ENCODE results near the gene SGO1.

SGO1 gene

DNA sequence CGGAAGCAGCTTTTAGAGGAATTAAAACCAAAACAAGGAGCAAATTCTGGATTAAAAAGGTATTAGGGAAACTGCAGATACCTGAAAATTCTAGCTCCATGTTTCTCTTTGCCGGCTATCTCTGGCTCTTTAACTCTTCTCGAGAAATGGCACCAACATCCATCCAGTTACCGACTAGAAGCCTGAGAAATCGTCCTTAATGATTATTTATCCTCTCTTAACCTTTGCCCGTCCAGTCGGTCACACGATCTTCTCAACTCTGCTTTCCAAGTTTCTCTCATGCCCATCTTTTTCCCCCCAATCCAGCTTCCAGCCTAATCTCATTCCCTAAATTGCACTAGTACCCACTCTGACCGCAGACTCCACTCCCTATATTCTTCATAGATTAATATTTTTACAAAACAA, 596 bp upstream of the SGO1 start:
- no peak for ATAC-seq
- no peak for DNase-seq (ENCODE audit: low spot score in 2 of 2)
- H3K27ac Mint-ChIP-seq = no peak overlapping the region

DNA sequence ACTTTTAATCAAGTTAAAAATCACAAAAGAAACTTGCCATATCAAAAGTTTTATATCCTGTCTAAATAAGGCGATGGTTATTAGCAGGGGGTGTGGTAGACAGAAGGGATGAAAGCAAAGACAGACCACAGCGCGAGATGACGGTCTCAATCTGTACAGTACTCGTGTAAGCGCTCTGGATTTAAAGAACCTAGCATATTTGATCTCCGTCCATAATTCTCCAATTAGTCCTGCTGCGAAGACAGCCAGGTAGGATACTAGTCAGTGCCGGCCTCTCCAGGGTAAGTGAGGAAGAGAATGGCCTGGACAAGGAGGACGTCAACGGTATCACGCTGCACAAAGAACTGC, 701 bp downstream of the SGO1 start:
- Mint-ChIP-seq H3K4me3 (no peak overlapping the region), H3K9me3 (no peaks in the 10 kb centered on the region), H3K27ac (no peak overlapping the region), H3K4me1 (no peaks in the 10 kb centered on the region), H3K36me3 (peaks cover 21% of the 10 kb centered on the region)
- ATAC-seq = peak; percentile 24
- peak in 1 of 2 donors; percentile 64 for DNase-seq (ENCODE audit: low spot score in 2 of 2)

More for the DNA sequence above, 596 bp upstream of the SGO1 start:
- Mint-ChIP-seq H3K9me3 (no peaks in the 10 kb centered on the region), H3K36me3 (peaks cover 18% of the 10 kb centered on the region), H3K4me1 (no peaks in the 10 kb centered on the region), H3K4me3 (no peak overlapping the region)

DNA sequence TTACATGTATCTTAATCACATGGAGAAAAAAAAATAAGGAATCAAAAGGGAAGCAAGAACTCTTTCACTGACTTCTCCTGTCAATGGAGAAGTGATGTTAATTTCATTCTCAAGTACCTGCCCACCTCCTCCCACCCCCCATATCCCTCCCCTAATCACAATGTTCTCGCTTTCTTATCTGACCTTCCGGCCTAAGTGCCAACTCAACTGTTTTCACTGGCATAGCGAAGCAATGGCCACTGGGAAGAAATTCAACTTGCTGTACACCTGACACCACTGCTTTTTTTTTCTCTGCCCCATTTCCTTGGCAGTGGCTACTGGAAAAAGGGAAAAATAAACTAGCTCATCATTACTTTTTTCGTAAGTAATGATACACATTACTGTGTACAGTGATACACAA, 3.8 kb downstream of the SGO1 start:
- Mint-ChIP-seq H3K27ac (no peak overlapping the region), H3K36me3 (peaks cover 29% of the 10 kb centered on the region), H3K4me3 (no peak overlapping the region), H3K4me1 (no peaks in the 10 kb centered on the region), H3K9me3 (no peaks in the 10 kb centered on the region)
- DNase-seq (ENCODE audit: low spot score in 2 of 2) (no peak), ATAC-seq (no peak)

DNA sequence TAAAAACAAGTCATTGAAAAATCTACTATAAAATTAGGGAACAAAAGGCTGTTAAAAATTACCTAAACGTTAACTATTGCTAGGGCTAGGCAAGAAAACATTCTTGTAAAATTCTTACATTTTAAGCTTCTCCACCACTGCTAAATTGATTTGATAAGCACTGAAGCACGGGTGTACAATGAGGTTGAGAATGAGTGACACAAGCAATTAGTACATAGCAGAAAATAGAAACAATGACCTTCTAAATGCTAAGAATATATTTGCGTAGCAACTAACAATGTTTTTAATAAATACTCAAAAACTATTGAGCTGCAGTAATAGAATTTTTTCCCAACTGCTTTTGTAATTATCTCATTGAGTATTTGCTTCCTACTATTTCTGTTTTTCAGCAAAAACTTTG, 4.7 kb downstream of the SGO1 start:
- Mint-ChIP-seq H3K4me1 (no peaks in the 10 kb centered on the region), H3K27ac (no peak overlapping the region), H3K9me3 (no peaks in the 10 kb centered on the region), H3K36me3 (peaks cover 29% of the 10 kb centered on the region), H3K4me3 (no peak overlapping the region)
- no peak for ATAC-seq
- DNase-seq (ENCODE audit: low spot score in 2 of 2) = no peak

DNA sequence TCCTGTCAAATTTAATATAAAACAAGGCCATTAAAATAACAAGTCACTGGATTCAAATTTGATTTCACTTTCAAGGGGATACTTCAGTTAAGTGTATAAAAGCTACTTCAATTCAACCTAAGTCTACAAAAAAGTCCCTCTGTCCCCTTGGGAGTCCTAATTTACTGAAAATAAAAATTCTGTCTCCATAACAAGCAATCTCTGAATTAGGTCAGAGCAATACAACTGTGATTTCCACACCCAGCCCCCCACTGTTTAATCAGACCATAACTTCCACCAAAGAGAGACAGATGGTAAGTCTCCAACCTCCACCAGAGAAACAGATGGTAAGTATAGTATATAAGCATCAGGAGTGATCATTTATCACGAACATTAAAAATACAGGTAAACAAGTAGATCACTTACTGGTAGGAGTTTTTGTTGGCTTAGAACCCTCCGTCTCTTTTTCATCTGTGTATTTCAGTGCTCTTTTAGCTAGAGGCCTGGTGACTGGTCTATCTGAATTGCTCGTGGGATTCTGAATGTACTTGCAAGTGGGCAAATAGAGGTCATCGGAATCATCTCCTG, 12.1 kb downstream of the SGO1 start:
- ATAC-seq (no peak), DNase-seq (ENCODE audit: low spot score in 2 of 2) (no peak)
- Mint-ChIP-seq H3K9me3 (no peaks in the 10 kb centered on the region), H3K4me3 (no peak overlapping the region), H3K27ac (no peak overlapping the region), H3K4me1 (no peaks in the 10 kb centered on the region), H3K36me3 (peaks cover 45% of the 10 kb centered on the region)

DNA sequence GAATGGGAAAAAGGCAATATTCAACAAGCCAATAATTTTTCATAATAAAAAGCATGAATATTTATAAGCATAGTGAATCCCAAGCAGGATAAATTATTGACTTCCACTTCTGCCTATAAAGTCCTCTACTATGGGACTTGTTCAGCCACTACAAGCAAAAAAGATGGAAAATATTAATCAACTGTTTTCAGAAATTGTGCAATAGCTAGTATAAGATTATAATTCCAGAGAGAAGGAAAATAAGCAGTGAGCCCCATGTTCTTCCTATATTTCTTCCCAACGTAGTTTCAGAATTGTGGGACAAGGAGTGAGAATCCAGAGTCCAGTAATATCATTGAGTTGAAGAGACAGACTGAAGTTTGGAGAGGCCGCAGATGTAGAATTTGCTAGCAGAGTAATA, 24.3 kb downstream of the SGO1 start:
- no peak overlapping the region for H3K27ac Mint-ChIP-seq
- no peak for DNase-seq (ENCODE audit: low spot score in 2 of 2)
- H3K36me3 Mint-ChIP-seq = peaks cover 44% of the 10 kb centered on the region
- H3K4me3 Mint-ChIP-seq = no peak overlapping the region
- no peak for ATAC-seq
- H3K4me1 Mint-ChIP-seq = peaks cover 12% of the 10 kb centered on the region
- H3K9me3 Mint-ChIP-seq = no peaks in the 10 kb centered on the region

DNA sequence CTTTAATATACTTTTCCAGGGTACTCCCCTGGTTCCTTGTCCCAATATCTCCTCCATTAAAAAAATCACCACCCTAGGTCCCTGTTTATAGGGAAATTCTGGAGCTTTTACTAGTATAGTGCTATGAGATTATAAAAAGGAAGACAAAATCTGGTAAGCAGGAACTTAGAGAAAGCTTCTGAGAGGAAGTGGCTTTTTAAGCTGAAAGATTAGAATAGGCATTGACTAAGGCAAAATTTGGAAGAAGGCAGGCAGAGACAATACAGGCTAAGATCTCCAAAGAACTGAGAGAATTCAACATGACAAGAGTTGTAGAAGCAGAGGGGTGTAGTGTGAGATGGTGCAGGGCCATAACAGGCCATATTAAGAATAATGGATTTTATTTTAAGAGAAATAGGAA, 25.8 kb downstream of the SGO1 start:
- Mint-ChIP-seq H3K4me1 (peaks cover 12% of the 10 kb centered on the region), H3K9me3 (no peaks in the 10 kb centered on the region), H3K4me3 (no peak overlapping the region), H3K36me3 (peaks cover 51% of the 10 kb centered on the region), H3K27ac (peak overlapping the region; percentile 63)
- ATAC-seq (no peak), DNase-seq (ENCODE audit: low spot score in 2 of 2) (no peak)

DNA sequence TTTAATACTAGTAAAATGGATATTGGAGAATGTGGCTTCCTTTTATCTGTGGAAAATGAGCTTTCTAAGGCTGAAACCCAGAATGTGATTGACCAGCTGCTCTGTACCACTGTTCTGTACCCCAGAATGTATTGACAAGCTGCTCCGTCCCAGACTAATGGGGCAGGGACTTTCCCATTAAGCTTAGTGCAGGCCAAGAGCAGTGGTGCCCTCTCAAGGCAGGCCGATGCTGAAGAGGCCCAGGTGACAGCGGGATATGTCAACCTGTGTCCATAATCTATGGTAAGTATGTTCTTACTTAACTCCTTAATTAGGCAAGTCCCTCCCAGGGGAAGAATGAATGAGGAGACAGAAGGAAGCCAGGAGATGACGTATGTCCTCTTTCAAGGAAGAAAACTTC, 31.1 kb downstream of the SGO1 start:
- Mint-ChIP-seq H3K27ac (no peak overlapping the region), H3K36me3 (peaks cover 80% of the 10 kb centered on the region), H3K4me3 (no peak overlapping the region), H3K9me3 (no peaks in the 10 kb centered on the region), H3K4me1 (peaks cover 5% of the 10 kb centered on the region)
- no peak for DNase-seq (ENCODE audit: low spot score in 2 of 2)
- ATAC-seq = no peak

DNA sequence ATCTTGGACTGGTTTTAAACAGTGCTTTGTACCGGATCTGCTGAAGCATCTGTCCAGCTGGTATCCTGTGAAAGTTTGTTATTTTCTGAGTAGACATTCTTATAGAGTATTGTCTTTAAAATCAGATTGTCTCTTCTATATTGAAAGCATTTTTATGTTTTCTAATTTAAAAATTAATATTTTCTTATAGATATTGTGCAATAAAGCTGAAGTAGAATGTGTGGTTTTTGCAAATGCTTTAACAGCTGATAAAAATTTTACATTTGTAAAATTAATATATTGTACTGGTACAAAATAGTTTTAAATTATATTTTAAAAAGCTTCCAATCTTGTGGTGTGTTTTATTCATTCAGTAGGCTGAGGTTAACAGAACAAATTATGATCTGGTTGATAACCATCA, 31.9 kb downstream of the SGO1 start:
- H3K36me3 Mint-ChIP-seq = peaks cover 82% of the 10 kb centered on the region
- H3K4me1 Mint-ChIP-seq = no peaks in the 10 kb centered on the region
- DNase-seq (ENCODE audit: low spot score in 2 of 2) (no peak), ATAC-seq (no peak)
- H3K9me3 Mint-ChIP-seq = no peaks in the 10 kb centered on the region
- no peak overlapping the region for H3K27ac Mint-ChIP-seq
- H3K4me3 Mint-ChIP-seq = no peak overlapping the region

DNA sequence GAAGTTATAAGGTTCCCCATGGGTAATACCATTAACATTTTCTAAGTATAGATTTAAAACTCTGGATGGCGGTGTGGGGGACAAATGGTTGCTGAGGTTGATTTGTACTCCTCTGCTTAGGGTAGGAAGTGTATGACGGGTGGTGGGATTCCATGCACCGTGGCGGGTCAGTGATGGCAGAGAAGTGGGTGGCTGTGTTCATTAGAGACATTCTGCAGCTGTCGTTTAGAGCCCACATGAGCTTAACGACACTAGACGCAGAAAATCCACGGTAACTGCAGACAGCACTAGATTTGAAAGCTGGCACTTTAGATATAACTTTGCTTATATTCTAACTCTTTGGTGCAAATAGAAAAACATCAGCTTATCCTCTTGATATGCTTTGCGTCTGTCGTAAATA, 37.5 kb downstream of the SGO1 start:
- H3K4me1 Mint-ChIP-seq = no peaks in the 10 kb centered on the region
- H3K4me3 Mint-ChIP-seq = no peak overlapping the region
- peaks cover 97% of the 10 kb centered on the region for H3K36me3 Mint-ChIP-seq
- H3K9me3 Mint-ChIP-seq = no peaks in the 10 kb centered on the region
- H3K27ac Mint-ChIP-seq = peak overlapping the region; percentile 61
- ATAC-seq (no peak), DNase-seq (ENCODE audit: low spot score in 2 of 2) (no peak)

DNA sequence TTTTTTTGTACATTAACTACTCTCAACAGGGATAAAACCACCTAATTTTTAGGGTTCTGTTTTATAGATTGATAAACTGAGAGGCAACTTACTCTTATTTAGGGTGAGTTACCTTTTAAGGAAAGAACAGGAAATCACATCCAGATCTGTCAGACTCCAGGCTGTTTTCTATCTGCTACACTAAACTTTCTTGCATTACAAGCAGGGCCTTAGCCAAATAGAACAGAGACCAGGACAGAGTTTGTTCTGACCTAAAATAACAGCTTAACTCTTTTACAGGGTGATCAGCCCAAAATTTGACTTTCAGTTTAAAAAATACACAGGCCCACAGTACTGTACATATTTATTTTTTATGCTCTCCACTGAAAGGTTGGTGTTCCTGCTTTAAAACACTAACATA, 38.6 kb downstream of the SGO1 start:
- no peaks in the 10 kb centered on the region for H3K9me3 Mint-ChIP-seq
- H3K36me3 Mint-ChIP-seq = peaks cover 97% of the 10 kb centered on the region
- no peak for ATAC-seq
- DNase-seq (ENCODE audit: low spot score in 2 of 2) = no peak
- H3K4me3 Mint-ChIP-seq = no peak overlapping the region
- H3K27ac Mint-ChIP-seq = no peak overlapping the region
- H3K4me1 Mint-ChIP-seq = no peaks in the 10 kb centered on the region

DNA sequence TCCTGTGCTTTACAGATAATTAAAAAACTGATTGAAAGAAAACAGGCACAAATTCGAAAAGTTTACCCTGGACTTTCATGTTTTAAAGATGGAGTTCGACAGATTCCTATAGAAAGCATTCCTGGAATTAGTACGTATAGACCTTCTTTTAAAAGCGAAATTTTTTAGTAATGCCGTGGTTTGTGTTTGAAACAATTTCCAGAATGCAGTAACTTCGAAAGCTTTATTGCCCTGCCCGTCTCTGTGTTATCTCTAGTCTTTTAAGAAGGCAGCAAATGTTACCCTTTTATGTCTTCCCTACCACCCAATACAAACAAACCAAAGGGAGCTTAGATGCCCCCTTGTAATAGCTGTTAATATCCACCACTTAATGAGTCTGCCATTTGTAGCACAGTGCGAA, 39.7 kb downstream of the SGO1 start:
- Mint-ChIP-seq H3K4me3 (no peak overlapping the region), H3K27ac (no peak overlapping the region), H3K4me1 (no peaks in the 10 kb centered on the region), H3K36me3 (peaks cover 99% of the 10 kb centered on the region), H3K9me3 (no peaks in the 10 kb centered on the region)
- DNase-seq (ENCODE audit: low spot score in 2 of 2) (no peak), ATAC-seq (no peak)

DNA sequence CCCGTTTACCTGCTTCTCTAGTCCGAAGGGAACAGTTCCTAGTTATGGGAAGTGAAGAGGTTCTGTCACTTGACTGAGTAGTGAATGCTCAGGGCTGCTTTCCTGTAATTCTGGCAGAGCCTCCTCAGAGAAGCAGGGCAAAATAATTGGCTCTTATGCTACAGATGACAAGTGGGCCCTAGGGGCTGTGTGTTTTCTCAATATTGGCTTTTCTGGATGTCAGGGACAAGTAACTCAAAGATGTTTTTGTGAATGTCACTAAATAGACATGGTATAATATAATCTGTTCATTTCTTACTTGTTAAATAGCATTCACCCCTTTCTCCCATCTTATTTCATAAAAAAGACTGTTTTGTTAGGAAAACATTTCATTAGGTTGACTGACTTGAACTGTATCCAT, 40.1 kb downstream of the SGO1 start:
- no peaks in the 10 kb centered on the region for H3K4me1 Mint-ChIP-seq
- no peak overlapping the region for H3K4me3 Mint-ChIP-seq
- H3K9me3 Mint-ChIP-seq = no peaks in the 10 kb centered on the region
- peaks cover 99% of the 10 kb centered on the region for H3K36me3 Mint-ChIP-seq
- no peak overlapping the region for H3K27ac Mint-ChIP-seq
- no peak for ATAC-seq
- no peak for DNase-seq (ENCODE audit: low spot score in 2 of 2)

DNA sequence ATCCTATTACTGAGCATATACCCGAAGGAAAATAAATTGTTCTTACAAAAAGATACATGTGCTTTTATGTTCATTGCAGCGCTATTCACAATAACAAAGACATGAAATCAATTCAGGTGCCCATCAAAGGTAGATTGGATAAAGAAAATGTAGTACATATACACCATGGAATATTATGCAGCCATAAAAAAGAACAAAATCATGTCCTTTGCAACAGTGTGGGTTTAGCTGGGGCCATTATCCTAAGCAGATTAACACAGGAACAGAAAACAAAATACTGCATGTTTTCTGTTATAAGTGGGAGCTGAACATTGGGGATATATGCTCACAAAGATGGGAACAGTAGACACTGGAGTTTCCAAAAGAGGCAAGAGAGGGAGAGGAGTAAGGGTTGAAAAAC, 42.5 kb downstream of the SGO1 start:
- Mint-ChIP-seq H3K4me3 (no peak overlapping the region), H3K27ac (no peak overlapping the region), H3K9me3 (no peaks in the 10 kb centered on the region), H3K4me1 (no peaks in the 10 kb centered on the region), H3K36me3 (peaks cover 99% of the 10 kb centered on the region)
- DNase-seq (ENCODE audit: low spot score in 2 of 2) (no peak), ATAC-seq (no peak)

DNA sequence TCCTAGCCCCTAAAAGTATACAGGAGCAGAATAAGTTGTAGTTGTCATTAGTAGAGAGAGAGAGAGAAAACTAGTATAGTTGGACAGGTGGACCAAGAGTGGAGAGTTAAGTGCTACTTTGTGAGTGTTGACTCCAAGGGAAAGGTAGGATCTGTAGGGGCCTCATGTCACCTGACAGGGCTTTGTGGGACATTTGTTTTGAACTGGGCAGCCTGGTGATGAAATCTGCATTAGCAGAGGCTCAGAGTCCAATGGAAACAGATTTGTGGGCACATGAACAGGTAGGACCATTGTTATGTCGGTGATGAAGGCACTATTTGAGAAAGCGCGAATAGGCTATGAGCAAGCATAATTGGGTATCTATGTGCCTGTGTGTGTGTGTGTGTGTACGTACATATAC, 43.5 kb downstream of the SGO1 start:
- H3K36me3 Mint-ChIP-seq = peaks cover 99% of the 10 kb centered on the region
- no peak overlapping the region for H3K4me3 Mint-ChIP-seq
- peak overlapping the region; percentile 75 for H3K27ac Mint-ChIP-seq
- H3K9me3 Mint-ChIP-seq = no peaks in the 10 kb centered on the region
- DNase-seq (ENCODE audit: low spot score in 2 of 2) (no peak), ATAC-seq (no peak)
- H3K4me1 Mint-ChIP-seq = no peaks in the 10 kb centered on the region

DNA sequence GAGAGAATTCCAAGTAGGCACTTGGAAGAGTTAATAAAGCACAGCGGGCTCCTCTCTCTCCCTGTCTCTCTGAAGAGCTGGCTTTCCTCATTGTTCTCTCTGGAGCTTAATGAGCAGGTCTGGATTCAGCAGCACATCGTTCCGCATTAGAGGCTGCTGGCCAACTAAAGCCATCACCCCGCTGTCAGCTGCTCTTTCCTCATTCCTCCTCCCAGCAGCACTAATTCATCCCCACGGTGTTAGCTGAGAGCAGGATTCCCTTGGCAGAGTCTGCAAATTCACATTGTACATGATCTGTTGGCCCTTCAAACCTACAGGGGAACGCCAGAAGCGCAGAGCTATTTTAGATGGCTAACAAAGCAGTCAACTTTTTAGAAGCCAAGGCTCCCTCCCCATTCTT, 44.2 kb downstream of the SGO1 start:
- Mint-ChIP-seq H3K36me3 (peaks cover 99% of the 10 kb centered on the region), H3K4me1 (no peaks in the 10 kb centered on the region), H3K4me3 (no peak overlapping the region), H3K27ac (peak overlapping the region; percentile 75), H3K9me3 (no peaks in the 10 kb centered on the region)
- ATAC-seq (no peak), DNase-seq (ENCODE audit: low spot score in 2 of 2) (no peak)

DNA sequence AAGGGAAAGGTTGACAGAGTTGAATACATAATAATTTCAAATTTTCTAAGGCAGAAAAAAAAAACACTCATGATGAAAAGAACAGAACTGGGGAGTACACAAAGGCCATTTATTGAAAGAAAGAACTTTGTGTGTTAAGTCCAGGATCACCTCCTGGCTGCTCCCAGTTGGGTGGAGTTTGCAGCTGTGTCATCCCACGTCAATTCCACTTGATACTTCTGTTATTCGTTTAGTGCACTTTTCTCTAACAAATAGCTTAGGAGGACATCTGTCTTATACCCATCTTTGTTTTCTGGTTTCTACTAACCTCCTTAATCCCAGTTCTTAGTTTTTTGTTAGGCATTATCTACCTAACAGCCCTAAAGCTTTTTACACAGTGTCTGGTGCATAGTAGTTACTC, 44.7 kb downstream of the SGO1 start:
- Mint-ChIP-seq H3K4me1 (no peaks in the 10 kb centered on the region), H3K36me3 (peaks cover 99% of the 10 kb centered on the region), H3K9me3 (no peaks in the 10 kb centered on the region), H3K27ac (peak overlapping the region; percentile 6), H3K4me3 (no peak overlapping the region)
- DNase-seq (ENCODE audit: low spot score in 2 of 2) = no peak
- ATAC-seq = no peak

Measured in stimulated activated effector memory CD8-positive, alpha-beta T cell treated with anti-CD3 and anti-CD28 coated beads, Interleukin-12 subunit alpha, Interleukin-12 subunit beta, amount 100 ng/mL, for 72 hours (primary cell).